RWPE2 (cell line): ENCODE data around the gene SYDE1.
"Not testable (repeated sequence)": the region's sequence is repeated elsewhere in the genome, so short reads cannot be mapped to it uniquely, and the experiment has no call there.

Source experiments
- ATAC-seq: fragments of 200-7000 bp; cut with Tn5 transposase; 3 replicates; pipeline ENCODE4 v1.9.1; 2021; ENCODE audit warnings: low read depth
- DNase-seq: peaks from one replicate; pipeline ENCODE4 v3.0.0-alpha.2; 2020; ENCODE audit warnings: low spot score
- H3K27ac ChIP-seq: fragments of 450-650 bp; 2 replicates; pipeline ENCODE4 v1.5.1; 2017; ENCODE audit warnings: mild to moderate bottlenecking; ENCODE audit not compliant: poor library complexity, severe bottlenecking
- H3K27me3 ChIP-seq: fragments of 250-450 bp; sonication (Bioruptor Pico); 2 replicates; pipeline ENCODE4 v1.5.1; 2021; ENCODE audit warnings: mild to moderate bottlenecking, moderate library complexity; ENCODE audit not compliant: insufficient read depth, poor library complexity, severe bottlenecking
- H3K36me3 ChIP-seq: fragments of 250-450 bp; sonication (Bioruptor Pico); 2 replicates; pipeline ENCODE4 v1.5.1; 2020; ENCODE audit warnings: low read depth, mild to moderate bottlenecking, moderate library complexity
- H3K4me1 ChIP-seq: fragments of 250-450 bp; sonication (Bioruptor Pico); 2 replicates; pipeline ENCODE4 v1.5.1; 2021; ENCODE audit warnings: mild to moderate bottlenecking, moderate library complexity; ENCODE audit not compliant: insufficient read depth, poor library complexity, severe bottlenecking
- H3K4me3 ChIP-seq: fragments of 250-450 bp; sonication (Bioruptor Pico); 2 replicates; pipeline ENCODE4 v1.5.1; 2021; ENCODE audit warnings: mild to moderate bottlenecking, moderate library complexity; ENCODE audit not compliant: severe bottlenecking
- H3K9me3 ChIP-seq: fragments of 250-450 bp; sonication (Bioruptor Pico); 2 replicates; pipeline ENCODE4 v1.5.1; 2021; ENCODE audit warnings: mild to moderate bottlenecking, moderate library complexity; ENCODE audit not compliant: severe bottlenecking
- TF ChIP-seq, protein P1 (sequence below): fragments of 450-650 bp; IDR thresholded peaks from one replicate; pipeline ENCODE4 v1.5.1; 2017; ENCODE audit warnings: mild to moderate bottlenecking, moderate library complexity; ENCODE audit not compliant: poor library complexity, severe bottlenecking

Gene SYDE1

GRCh38 chr19:15093001-15093400, 14.2 kb upstream of the SYDE1 start:
- Histone ChIP-seq H3K9me3 (no peaks in the 10 kb centered on the region), H3K4me3 (no peak overlapping the region), H3K27me3 (no peaks in the 10 kb centered on the region), H3K36me3 (no peaks in the 10 kb centered on the region), H3K4me1 (no peaks in the 10 kb centered on the region), H3K27ac (no peak overlapping the region)
- no peak for DNase-seq
- ATAC-seq, result no peak
- TF ChIP-seq, protein P1, sequence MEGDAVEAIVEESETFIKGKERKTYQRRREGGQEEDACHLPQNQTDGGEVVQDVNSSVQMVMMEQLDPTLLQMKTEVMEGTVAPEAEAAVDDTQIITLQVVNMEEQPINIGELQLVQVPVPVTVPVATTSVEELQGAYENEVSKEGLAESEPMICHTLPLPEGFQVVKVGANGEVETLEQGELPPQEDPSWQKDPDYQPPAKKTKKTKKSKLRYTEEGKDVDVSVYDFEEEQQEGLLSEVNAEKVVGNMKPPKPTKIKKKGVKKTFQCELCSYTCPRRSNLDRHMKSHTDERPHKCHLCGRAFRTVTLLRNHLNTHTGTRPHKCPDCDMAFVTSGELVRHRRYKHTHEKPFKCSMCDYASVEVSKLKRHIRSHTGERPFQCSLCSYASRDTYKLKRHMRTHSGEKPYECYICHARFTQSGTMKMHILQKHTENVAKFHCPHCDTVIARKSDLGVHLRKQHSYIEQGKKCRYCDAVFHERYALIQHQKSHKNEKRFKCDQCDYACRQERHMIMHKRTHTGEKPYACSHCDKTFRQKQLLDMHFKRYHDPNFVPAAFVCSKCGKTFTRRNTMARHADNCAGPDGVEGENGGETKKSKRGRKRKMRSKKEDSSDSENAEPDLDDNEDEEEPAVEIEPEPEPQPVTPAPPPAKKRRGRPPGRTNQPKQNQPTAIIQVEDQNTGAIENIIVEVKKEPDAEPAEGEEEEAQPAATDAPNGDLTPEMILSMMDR, result no peak

GRCh38 chr19:15096223-15096622, 11.0 kb upstream of the SYDE1 start:
- DNase-seq, result no peak
- H3K36me3 ChIP-seq, result no peaks in the 10 kb centered on the region
- H3K27ac ChIP-seq, result no peak overlapping the region
- H3K4me1 ChIP-seq, result no peaks in the 10 kb centered on the region
- no peak overlapping the region for H3K4me3 ChIP-seq
- no peaks in the 10 kb centered on the region for H3K27me3 ChIP-seq
- TF ChIP-seq, protein P1, result no peak
- no peak for ATAC-seq
- no peaks in the 10 kb centered on the region for H3K9me3 ChIP-seq

GRCh38 chr19:15097980-15098379, 9.2 kb upstream of the SYDE1 start:
- H3K9me3 ChIP-seq, H3K27me3 ChIP-seq, ATAC-seq, H3K4me3 ChIP-seq, H3K36me3 ChIP-seq, DNase-seq, H3K4me1 ChIP-seq, H3K27ac ChIP-seq: not testable (repeated sequence)

GRCh38 chr19:15098460-15098859, 8.7 kb upstream of the SYDE1 start:
- TF ChIP-seq, protein P1, result no peak
- Histone ChIP-seq H3K27ac (no peak overlapping the region), H3K27me3 (no peaks in the 10 kb centered on the region), H3K9me3 (no peaks in the 10 kb centered on the region), H3K4me3 (no peak overlapping the region), H3K4me1 (no peaks in the 10 kb centered on the region), H3K36me3 (no peaks in the 10 kb centered on the region)
- ATAC-seq (no peak), DNase-seq (no peak)

- ATAC-seq, result no peak
- DNase-seq, result no peak
- Histone ChIP-seq H3K27me3 (no peaks in the 10 kb centered on the region), H3K4me1 (no peaks in the 10 kb centered on the region), H3K4me3 (no peak overlapping the region), H3K36me3 (no peaks in the 10 kb centered on the region), H3K27ac (no peak overlapping the region), H3K9me3 (peaks cover 5% of the 10 kb centered on the region)
- TF ChIP-seq, protein P1, result no peak
Measured at GRCh38 chr19:15099017-15099582, 8.1 kb upstream of the SYDE1 start.
